Heart left ventricle (tissue), 16 donors: Measurements from ENCODE around the gene SMYD1. TPM values are rescaled to one million over a fixed set of nuclear protein-coding genes. Genes with fewer than 3 reads are reported as not detected.

Experiments
- ATAC-seq, 4 donors: fragments of 200-7000 bp; cut with Tn5 transposase; one replicate each; pipeline ENCODE4 v1.9.1; 2020 to 2022; ENCODE audit warnings: moderate library complexity in 4 of 4, mild to moderate bottlenecking in 3 of 4, moderate number of reproducible peaks in 1 of 4
- DNase-seq, 5 donors: peaks; one replicate each; pipeline ENCODE4 v3.0.0-alpha.2; 2020
- H3K27ac ChIP-seq, 12 donors: fragments of 200-600 bp; sonication (generic) in 4 of 12; one replicate each; pipeline versions ENCODE4 v1.5.0 to v1.8.0; 2016 to 2022; ENCODE audit warnings: mild to moderate bottlenecking in 2 of 12
- H3K27me3 ChIP-seq, 9 donors: fragments of 200-600 bp; sonication (generic) in 2 of 9; one replicate each; pipeline versions ENCODE4 v1.5.1 to v1.8.0; 2016 to 2022; ENCODE audit warnings: mild to moderate bottlenecking in 3 of 9
- H3K36me3 ChIP-seq, 9 donors: fragments of 200-600 bp; sonication (generic) in 2 of 9; one replicate each; pipeline versions ENCODE4 v1.5.0 to v1.8.0; 2018 to 2022; ENCODE audit warnings: mild to moderate bottlenecking in 2 of 9
- H3K4me1 ChIP-seq, 12 donors: fragments of 200-600 bp; sonication (generic) in 4 of 12; one replicate each; pipeline versions ENCODE4 v1.5.0 to v1.8.0; 2016 to 2022; ENCODE audit warnings: mild to moderate bottlenecking in 3 of 12
- H3K4me3 ChIP-seq, 12 donors: fragments of 200-600 bp; sonication (generic) in 4 of 12; one replicate each; pipeline versions ENCODE4 v1.5.0 to v1.8.0; 2017 to 2022; ENCODE audit warnings: mild to moderate bottlenecking in 9 of 12, moderate library complexity in 4 of 12
- H3K9me3 ChIP-seq, 12 donors: fragments of 200-600 bp; sonication (generic) in 4 of 12; one replicate each; pipeline versions ENCODE4 v1.5.0 to v1.8.0; 2016 to 2022; ENCODE audit warnings: mild to moderate bottlenecking in 1 of 12
- CTCF ChIP-seq, 12 donors: fragments of 200-600 bp; sonication (generic) in 4 of 12; IDR thresholded peaks; one replicate each; pipeline versions ENCODE4 v1.5.0 to v1.8.0; 2018 to 2022; ENCODE audit warnings: antibody characterized with exemption in 12 of 12, mild to moderate bottlenecking in 5 of 12
- POLR2A ChIP-seq, 2 donors: fragments of 450-650 bp; IDR thresholded peaks; one replicate each; pipeline ENCODE4 v1.6.1; 2017; ENCODE audit warnings: antibody characterized with exemption in 2 of 2, mild to moderate bottlenecking in 2 of 2, moderate library complexity in 2 of 2
- WGBS, 4 donors: extraction: QIAGEN DNeasy Blood & Tissue Kit in 2 of 4; methylation state at CpG; one replicate each; pipeline versions ENCODE4 v1.1.5 to v1.1.7; 2013 to 2018; 5-methylcytosine and 5-hydroxymethylcytosine counted together
- intact Hi-C, 10 donors: fragments of 100-400 bp; cut with DNase I; formaldehyde crosslinking; loops; one replicate each; pipeline versions ENCODE4 v1.11.1 to v1.14.2; 2022
- polyA plus RNA-seq, 2 donors: library from polyadenylated mRNA; stranded (reverse); fragments of 200-250 nt; gene quantifications; one replicate each; pipeline ENCODE4 v1.2.3, GENCODE V29; 2013
- total RNA-seq, 9 donors: library from RNA; depleted of rRNA in 2 of 9; stranded (reverse); fragments of >200 nt in 2 of 9; fragmentation: NEBNext Ultra II Directional in 3 of 9; extraction: Animal tissue kit (Norgen Biotek cat#: 25700) in 3 of 9; gene quantifications; one replicate each; pipeline versions ENCODE4 v1.1.0 to v1.2.4, GENCODE V29; 2016 to 2023
- donor health status: ischemic (EF 13 %, LVEDD 7.1; RV severe dilation, severe dysfunction).
- donor health status: healthy with polysubstance abuse.
- donor health status: DM: no; HTN: yes; CAD: no.
- donor health status: DM: no; HTN: no; CAD: no.
- donor health status: ischemic (EF 25% LVEDD 6.9; RV normal size, moderate dysfunction).
- donor health status: ischemic (EF 25% LVEDD 5.7; RV mildly dilated, moderate dysfunction).
- donor health status: healthy.
- donor health status: DM: yes; HTN: yes; CAD: no.
- donor health status: ischemic (EF 35%, LVEDD 5.7; RV mildly dilated, moderate dysfunction).
- donor health status: nonischemic (EF 11% LVEDD 7.7; RV severe dilation, severe dysfunction).
- donor health status: DM: yes; HTN: yes; CAD: no.
- donor health status: PGD.
- donor health status: ischemic (EF 29% LVEDD 5.4; RV normal size, mild dysfunction).
- donor health status: nonischemic (EF 23%, LVEDD 6.1; RV moderate dilation, normal function).

The SMYD1 gene
- total and polyA plus RNA-seq, 11 donors, result 132 to 658 (median 346) TPM

- Histone ChIP-seq H3K27me3 (no peaks in the 10 kb centered on the region), H3K27ac (peak overlapping the region in 3 of 12 donors; percentile 13 to 41 (median 24)), H3K4me1 (peaks cover 0 to 55% (median 15%) of the 10 kb centered on the region in 12 donors), H3K4me3 (no peak overlapping the region), H3K9me3 (no peaks in the 10 kb centered on the region), H3K36me3 (peaks cover 0 to 14% (median 3%) of the 10 kb centered on the region in 9 donors)
- WGBS, 4 donors, result 49 to 59% (median 52%) methylated on average over 2 of the region's 2 CpGs
- no peak for TF ChIP-seq POLR2A (IDR thresholded peaks at IDR 0.05)
- TF ChIP-seq CTCF (IDR thresholded peaks at IDR 0.05), result no peak
- intact Hi-C loops, result no loop called here
- peak in 3 of 4 donors; percentile 24 to 41 (median 34) for ATAC-seq
- DNase-seq, result no peak
Observed at GRCh38 chr2:88080545-88080944, 12.9 kb downstream of the SMYD1 start.

- intact Hi-C loops, result no loop called here
- Histone ChIP-seq H3K27me3 (no peaks in the 10 kb centered on the region), H3K27ac (peak overlapping the region in 5 of 12 donors; percentile 12 to 47 (median 47)), H3K4me1 (peaks cover 0 to 48% (median 10%) of the 10 kb centered on the region in 12 donors), H3K36me3 (peaks cover 0 to 25% (median 6%) of the 10 kb centered on the region in 9 donors), H3K4me3 (no peak overlapping the region), H3K9me3 (no peaks in the 10 kb centered on the region)
- 35 to 68% (median 61%) methylated on average over 4 of the region's 4 CpGs for WGBS, 4 donors
- peak in 3 of 4 donors; percentile 28 to 63 (median 58) for ATAC-seq
- no peak for TF ChIP-seq POLR2A (IDR thresholded peaks at IDR 0.05)
- TF ChIP-seq CTCF (IDR thresholded peaks at IDR 0.05), result no peak
- no peak for DNase-seq
Observed at GRCh38 chr2:88081924-88082608, 14.4 kb downstream of the SMYD1 start.

GRCh38 chr2:88082781-88083180 lies 15.2 kb downstream of the SMYD1 start:
- H3K27me3 ChIP-seq, result no peaks in the 10 kb centered on the region
- H3K36me3 ChIP-seq, result peaks cover 0 to 32% (median 6%) of the 10 kb centered on the region in 9 donors
- H3K9me3 ChIP-seq, result no peaks in the 10 kb centered on the region
- H3K27ac ChIP-seq, result peak overlapping the region in 2 of 12 donors; percentile 12 to 47
- no peak overlapping the region for H3K4me3 ChIP-seq
- WGBS, 4 donors, result 85 to 91% (median 88%) methylated on average over 1 of the region's 1 CpG
- H3K4me1 ChIP-seq, result peaks cover 0 to 45% (median 10%) of the 10 kb centered on the region in 12 donors
- no peak for TF ChIP-seq CTCF (IDR thresholded peaks at IDR 0.05)
- no peak for TF ChIP-seq POLR2A (IDR thresholded peaks at IDR 0.05)
- intact Hi-C loops, result no loop called here
- DNase-seq (no peak), ATAC-seq (no peak)

GRCh38 chr2:88085099-88085498 lies 17.5 kb downstream of the SMYD1 start:
- Histone ChIP-seq H3K9me3 (no peaks in the 10 kb centered on the region), H3K4me1 (peaks cover 0 to 22% (median 8%) of the 10 kb centered on the region in 12 donors), H3K27ac (no peak overlapping the region), H3K27me3 (no peaks in the 10 kb centered on the region), H3K36me3 (peaks cover 0 to 51% (median 6%) of the 10 kb centered on the region in 9 donors), H3K4me3 (no peak overlapping the region)
- TF ChIP-seq CTCF (IDR thresholded peaks at IDR 0.05) (no peak), POLR2A (IDR thresholded peaks at IDR 0.05) (no peak)
- intact Hi-C loops, result no loop called here
- WGBS, 4 donors, result 90 to 98% (median 94%) methylated on average over 2 of the region's 2 CpGs
- no peak for DNase-seq
- ATAC-seq, result no peak
